22Rv1 (cell line): ENCODE results near the gene TRAF4.

ENCODE experiments used
- CTCF ChIP-seq: fragments of 450-650 bp; IDR thresholded peaks from 2 replicates; pipeline ENCODE4 v1.5.1; 2017; ENCODE audit warnings: mild to moderate bottlenecking
- ZFX ChIP-seq: fragments of 450-650 bp; IDR thresholded peaks from 2 replicates; pipeline ENCODE4 v1.6.1; 2017; ENCODE audit warnings: antibody characterized with exemption, borderline replicate concordance

GRCh38 chr17:28715217-28715616 is 28.6 kb upstream of the TRAF4 start:
- TF ChIP-seq CTCF (no peak), ZFX (no peak)
